ENCODE data around the gene ITGA5.
"Not testable (repeated sequence)": the region's sequence is repeated elsewhere in the genome, so short reads cannot be mapped to it uniquely, and the experiment has no call there.

Gene ITGA5

DNA sequence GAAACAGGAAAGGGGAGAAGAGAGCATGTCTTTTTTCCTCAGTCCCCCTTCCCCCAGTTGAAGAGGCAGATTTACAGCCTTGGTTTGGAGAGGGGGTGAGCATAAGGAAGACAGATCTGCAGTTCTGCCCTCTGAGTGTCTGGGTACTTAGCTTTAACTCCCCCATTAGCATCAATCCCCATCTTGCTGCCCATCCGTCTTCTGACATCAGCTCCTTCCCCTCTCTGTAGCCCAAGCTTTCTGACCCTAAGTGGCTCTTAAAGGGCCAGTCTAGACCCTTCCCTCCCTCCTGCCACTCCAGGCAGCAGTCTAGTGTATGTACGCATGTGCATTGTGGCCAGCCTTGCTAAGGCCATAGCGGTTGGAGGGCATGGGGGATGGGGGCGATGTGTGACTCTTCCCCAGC lies 62.1 kb downstream of the ITGA5 start:
- FAIRE-seq (no peak), DNase-seq (ENCODE audit: insufficient read length, low spot score) (no peak)
- no peak for TF ChIP-seq CTCF (IDR thresholded peaks at IDR 0.05; ENCODE audit: insufficient read depth, missing control alignments)

GRCh38 chr12:54356228-54356627 lies 62.8 kb downstream of the ITGA5 start:
- no peak for TF ChIP-seq CTCF (IDR thresholded peaks at IDR 0.05; ENCODE audit: insufficient read depth, missing control alignments)
- DNase-seq (ENCODE audit: insufficient read length, low spot score) (no peak), FAIRE-seq (no peak)

DNA sequence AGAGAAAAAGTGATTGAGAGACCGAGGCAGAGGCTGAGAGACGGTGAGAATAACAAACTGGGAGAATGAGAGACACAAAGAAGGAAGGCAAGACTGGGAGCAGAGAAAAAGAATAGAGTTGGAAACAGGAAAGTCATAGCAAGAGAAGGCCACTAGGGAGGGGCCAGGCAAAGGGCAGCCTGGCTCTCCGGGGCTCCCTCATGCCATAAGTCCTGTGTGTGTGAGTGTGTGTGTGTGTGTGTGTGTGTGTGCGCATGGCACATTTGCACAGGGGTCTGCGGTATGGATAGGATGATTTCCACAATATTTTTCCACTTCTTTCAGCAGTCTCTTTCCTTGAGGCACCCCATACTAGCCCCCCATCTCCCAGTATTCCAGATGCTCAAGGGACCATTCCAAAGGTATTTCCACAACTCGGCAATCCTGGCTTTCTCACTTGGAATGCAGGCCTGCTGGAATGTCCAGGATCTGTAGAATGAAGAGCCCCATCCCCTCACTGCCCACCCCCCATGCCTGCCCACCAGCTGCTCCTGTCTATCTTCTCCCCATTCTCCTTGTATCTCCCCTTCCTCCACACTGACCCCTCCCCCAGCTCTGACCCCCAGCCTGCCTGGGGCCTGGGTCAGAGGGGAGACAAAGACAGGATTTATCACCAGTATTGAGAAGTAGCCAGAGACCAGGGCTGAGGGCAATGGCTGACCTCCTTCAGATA lies 63.8 kb downstream of the ITGA5 start:
- FAIRE-seq (no peak), DNase-seq (ENCODE audit: insufficient read length, low spot score) (no peak)
- no peak for TF ChIP-seq CTCF (IDR thresholded peaks at IDR 0.05; ENCODE audit: insufficient read depth, missing control alignments)

GRCh38 chr12:54354271-54354670 lies 64.8 kb downstream of the ITGA5 start:
- not testable (repeated sequence) for DNase-seq (ENCODE audit: insufficient read length, low spot score); FAIRE-seq

GRCh38 chr12:54352891-54353874 lies 65.9 kb downstream of the ITGA5 start:
- DNase-seq (ENCODE audit: insufficient read length, low spot score) (no peak), FAIRE-seq (no peak)

GRCh38 chr12:54352022-54352531 lies 67.0 kb downstream of the ITGA5 start:
- DNase-seq (ENCODE audit: insufficient read length, low spot score) (no peak), FAIRE-seq (no peak)
- TF ChIP-seq CTCF (IDR thresholded peaks at IDR 0.05; ENCODE audit: insufficient read depth, missing control alignments): no peak

More at GRCh38 chr12:54352891-54353874, 65.9 kb downstream of the ITGA5 start:
- no peak for TF ChIP-seq CTCF (IDR thresholded peaks at IDR 0.05; ENCODE audit: insufficient read depth, missing control alignments)

DNA sequence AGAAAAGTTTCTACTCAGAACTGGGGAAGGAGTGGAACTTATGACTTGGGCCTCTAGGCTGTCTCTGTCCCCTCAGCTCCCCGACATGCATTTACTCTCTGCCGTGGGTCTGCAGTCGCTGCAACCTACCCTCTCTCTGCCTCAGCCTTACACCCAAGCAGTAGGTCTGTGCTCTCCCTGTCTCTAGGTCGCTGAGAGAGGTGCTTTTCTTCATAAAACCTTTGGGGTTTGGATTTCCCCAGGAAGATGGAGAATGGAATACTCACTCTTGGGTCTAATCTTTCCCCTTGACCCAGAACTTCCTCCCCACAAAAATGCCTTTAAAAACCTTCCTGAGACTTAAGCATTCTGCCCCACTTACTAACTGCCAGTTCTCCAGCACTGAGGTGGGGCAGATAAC lies 67.7 kb downstream of the ITGA5 start:
- DNase-seq (ENCODE audit: insufficient read length, low spot score): no peak
- TF ChIP-seq CTCF (IDR thresholded peaks at IDR 0.05; ENCODE audit: insufficient read depth, missing control alignments): no peak
- FAIRE-seq: no peak

Data from D721Med (cell line).